H9 (cell line): ENCODE measurements around the gene GID8. TPM values are rescaled to one million over a fixed set of nuclear protein-coding genes. Genes with fewer than 3 reads are reported as not detected.

ENCODE experiments used
- DNase-seq: peaks from one replicate; pipeline ENCODE4 v3.0.0-alpha.2; 2017
- H2AFZ ChIP-seq: one replicate; pipeline ENCODE4 v1.6.1; 2013; ENCODE audit warnings: mild to moderate bottlenecking, low read length, control low read depth, moderate library complexity
- H2AK5ac ChIP-seq: 2 replicates; pipeline ENCODE4 v1.6.1; 2013; ENCODE audit warnings: low read length, control low read depth, mixed read lengths; ENCODE audit not compliant: insufficient read length
- H2BK120ac ChIP-seq: one replicate; pipeline ENCODE4 v1.6.1; 2013; ENCODE audit warnings: low read depth, mild to moderate bottlenecking, low read length, control low read depth, inconsistent platforms; ENCODE audit not compliant: poor library complexity, severe bottlenecking
- H2BK12ac ChIP-seq: 2 replicates; pipeline ENCODE4 v1.6.1; 2013; ENCODE audit warnings: low read length, control low read depth, mixed read lengths, low read depth; ENCODE audit not compliant: insufficient read length
- H2BK15ac ChIP-seq: 2 replicates; pipeline ENCODE4 v1.6.1; 2013; ENCODE audit warnings: low read depth, low read length, control low read depth
- H2BK20ac ChIP-seq: one replicate; pipeline ENCODE4 v1.6.1; 2013; ENCODE audit warnings: low read depth, mild to moderate bottlenecking, low read length, control low read depth, inconsistent platforms; ENCODE audit not compliant: poor library complexity, severe bottlenecking
- H2BK5ac ChIP-seq: 2 replicates; pipeline ENCODE4 v1.6.1; 2013; ENCODE audit warnings: low read length, control low read depth, mixed read lengths; ENCODE audit not compliant: insufficient read length
- H3K14ac ChIP-seq: 2 replicates; pipeline ENCODE4 v1.6.1; 2013; ENCODE audit warnings: low read length, control low read depth; ENCODE audit not compliant: insufficient read depth
- H3K18ac ChIP-seq: 2 replicates; pipeline ENCODE4 v1.6.1; 2013; ENCODE audit warnings: low read depth, mild to moderate bottlenecking, mixed read lengths, low read length, control low read depth; ENCODE audit not compliant: insufficient read length
- H3K23ac ChIP-seq: 2 replicates; pipeline ENCODE4 v1.6.1; 2013; ENCODE audit warnings: low read length, control low read depth, mixed read lengths, low read depth; ENCODE audit not compliant: insufficient read length
- H3K23me2 ChIP-seq: 2 replicates; pipeline ENCODE4 v1.6.1; 2013; ENCODE audit warnings: low read depth, mild to moderate bottlenecking, mixed read lengths, low read length, control low read depth; ENCODE audit not compliant: insufficient read length, poor library complexity, severe bottlenecking
- H3K27ac ChIP-seq: 2 replicates; pipeline ENCODE4 v1.5.1; 2013; ENCODE audit warnings: low read length, control low read depth, mixed read lengths, low read depth; ENCODE audit not compliant: insufficient read length
- H3K27me3 ChIP-seq: 2 replicates; pipeline ENCODE4 v1.6.1; 2013; ENCODE audit warnings: low read length, control low read depth, inconsistent platforms; ENCODE audit not compliant: insufficient read depth
- H3K4ac ChIP-seq: 2 replicates; pipeline ENCODE4 v1.6.1; 2013; ENCODE audit warnings: low read depth, mild to moderate bottlenecking, control low read depth, inconsistent platforms, low read length, moderate library complexity
- H3K4me1 ChIP-seq: 2 replicates; pipeline ENCODE4 v1.6.1; 2013; ENCODE audit warnings: low read length, control low read depth, inconsistent platforms; ENCODE audit not compliant: insufficient read depth
- H3K4me2 ChIP-seq: 2 replicates; pipeline ENCODE4 v1.6.1; 2013; ENCODE audit warnings: low read length, control low read depth, mixed read lengths; ENCODE audit not compliant: insufficient read length, insufficient read depth
- H3K56ac ChIP-seq: 2 replicates; pipeline ENCODE4 v1.6.1; 2013; ENCODE audit warnings: low read depth, mild to moderate bottlenecking, mixed read lengths, low read length, control low read depth; ENCODE audit not compliant: insufficient read length
- H3K79me1 ChIP-seq: 2 replicates; pipeline ENCODE4 v1.6.1; 2013; ENCODE audit warnings: low read depth, mild to moderate bottlenecking, moderate library complexity, low read length, control low read depth, inconsistent platforms; ENCODE audit not compliant: insufficient read depth, poor library complexity, severe bottlenecking
- H3K79me2 ChIP-seq: 2 replicates; pipeline ENCODE4 v1.6.1; 2013; ENCODE audit warnings: low read length, control low read depth, inconsistent platforms; ENCODE audit not compliant: insufficient read depth
- H3K9ac ChIP-seq: 2 replicates; pipeline ENCODE4 v1.6.1; 2013; ENCODE audit warnings: low read length, control low read depth, mixed read lengths; ENCODE audit not compliant: insufficient read length; ENCODE audit errors: extremely low read depth
- H3K9me3 ChIP-seq: one replicate; pipeline ENCODE4 v1.6.1; 2013; ENCODE audit warnings: low read depth, low read length, inconsistent platforms; ENCODE audit not compliant: control insufficient read depth
- H3T11ph ChIP-seq: one replicate; pipeline ENCODE4 v1.6.1; 2013; ENCODE audit warnings: mild to moderate bottlenecking, low read length, control low read depth, inconsistent platforms
- H4K20me1 ChIP-seq: one replicate; pipeline ENCODE4 v1.6.1; 2013; ENCODE audit not compliant: control insufficient read depth, insufficient read length, insufficient read depth
- H4K5ac ChIP-seq: 2 replicates; pipeline ENCODE4 v1.6.1; 2013; ENCODE audit warnings: low read depth, mild to moderate bottlenecking, mixed read lengths, low read length, control low read depth; ENCODE audit not compliant: insufficient read length
- H4K8ac ChIP-seq: replicated peaks from 2 replicates; pipeline ENCODE4 v1.6.1; 2013; ENCODE audit warnings: low read length, control low read depth, mixed read lengths, low read depth; ENCODE audit not compliant: insufficient read length
- H4K91ac ChIP-seq: 2 replicates; pipeline ENCODE4 v1.6.1; 2013; ENCODE audit warnings: low read depth, mild to moderate bottlenecking, moderate library complexity, mixed read lengths, low read length, control low read depth; ENCODE audit not compliant: insufficient read length
- H3K27ac Mint-ChIP-seq, 3 experiments: 2 replicates in 2 of 3; 3 replicates in 1 of 3; pipeline ENCODE4 v1.8.0; 2020 to 2021; ENCODE audit warnings: mixed read lengths in 3 of 3, mild to moderate bottlenecking in 1 of 3, moderate library complexity in 1 of 3
- H3K27me3 Mint-ChIP-seq: 2 replicates; pipeline ENCODE4 v1.8.0; 2021; ENCODE audit warnings: low read depth, mild to moderate bottlenecking, moderate library complexity, mixed read lengths
- H3K36me3 Mint-ChIP-seq, 3 experiments: 2 replicates in 2 of 3; 3 replicates in 1 of 3; pipeline ENCODE4 v1.8.0; 2020 to 2021; ENCODE audit warnings: low read depth in 3 of 3, mixed read lengths in 3 of 3; ENCODE audit not compliant: insufficient read depth in 1 of 3
- H3K4me1 Mint-ChIP-seq, 2 experiments: 2 replicates each; pipeline ENCODE4 v1.8.0; 2020; ENCODE audit warnings: mixed read lengths in 2 of 2
- H3K4me3 Mint-ChIP-seq, 2 experiments: 2 replicates in 1 of 2; 3 replicates in 1 of 2; pipeline ENCODE4 v1.8.0; 2020 to 2021; ENCODE audit warnings: mild to moderate bottlenecking in 2 of 2, mixed read lengths in 2 of 2, moderate library complexity in 1 of 2
- H3K9me3 Mint-ChIP-seq, 2 experiments: 2 replicates in 1 of 2; 3 replicates in 1 of 2; pipeline ENCODE4 v1.8.0; 2020; ENCODE audit warnings: mild to moderate bottlenecking in 2 of 2, mixed read lengths in 2 of 2, moderate library complexity in 1 of 2
- CTCF ChIP-seq: fragments of 200-600 bp; sonication (generic); conservative IDR thresholded peaks from 3 replicates; pipeline ENCODE4 v1.8.0; 2021; ENCODE audit warnings: antibody characterized with exemption, mild to moderate bottlenecking
- WGBS: extraction: QIAGEN DNeasy Blood & Tissue Kit; methylation state at CpG from one replicate; pipeline ENCODE4 v1.1.7; 2013; ENCODE audit warnings: missing lambda C conversion rate, low lambda C conversion rate, mixed read lengths; ENCODE audit not compliant: insufficient read length; ENCODE audit errors: extremely low coverage; 5-methylcytosine and 5-hydroxymethylcytosine counted together
- total RNA-seq: library from RNA; stranded (reverse); gene quantifications from 2 replicates; pipeline ENCODE4 v1.2.1, GENCODE V29; 2021

GID8 gene
- total RNA-seq, 1 experiment from 2014 or later, result 60.9 TPM

- no peak overlapping the region for H3T11ph ChIP-seq
- no peaks in the 10 kb centered on the region for H3K23me2 ChIP-seq
- H3K23ac ChIP-seq, result no peak overlapping the region
- H3K27me3 ChIP-seq, result no peaks in the 10 kb centered on the region
- no peak overlapping the region for H3K14ac ChIP-seq
- H2BK20ac ChIP-seq, result no peak overlapping the region
- no peak overlapping the region for H2AK5ac ChIP-seq
- H2AFZ ChIP-seq, result no peak overlapping the region
- peaks cover 0 to 16% (median 0%) of the 10 kb centered on the region in 3 experiments; a peak in 3 of 7 replicates for H3K36me3 Mint-ChIP-seq
- no peak overlapping the region for H3K56ac ChIP-seq
- no peak overlapping the region for H4K8ac ChIP-seq
- no peak overlapping the region for H3K27ac ChIP-seq
- H2BK5ac ChIP-seq, result no peak overlapping the region
- WGBS, result no CpG with 5 or more reads among the region's 32 CpGs
- H3K79me1 ChIP-seq, result no peaks in the 10 kb centered on the region
- H3K9me3 Mint-ChIP-seq, result no peaks in the 10 kb centered on the region
- no peaks in the 10 kb centered on the region for H4K20me1 ChIP-seq
- 0 out of 7 replicates have a peak overlapping the region, but pooled peaks of 1 of the 3 experiments have one; percentile 27 for H3K27ac Mint-ChIP-seq
- DNase-seq, result no peak
- H3K9ac ChIP-seq, result no peak overlapping the region
- H4K5ac ChIP-seq, result no peak overlapping the region
- H2BK120ac ChIP-seq, result no peak overlapping the region
- no peak overlapping the region for H3K4me2 ChIP-seq
- no peak overlapping the region for H4K91ac ChIP-seq
- no peak overlapping the region for H3K4ac ChIP-seq
- no peaks in the 10 kb centered on the region for H3K4me1 ChIP-seq
- no peak for TF ChIP-seq CTCF
- H3K27me3 Mint-ChIP-seq, result no peaks in the 10 kb centered on the region; the same call in 1 of the 2 replicates
- H3K9me3 ChIP-seq, result no peaks in the 10 kb centered on the region
- H3K79me2 ChIP-seq, result no peaks in the 10 kb centered on the region
- H3K18ac ChIP-seq, result no peak overlapping the region
- no peak overlapping the region for H3K4me3 Mint-ChIP-seq
- no peak overlapping the region for H2BK15ac ChIP-seq
- peaks cover 0 to 7% of the 10 kb centered on the region in 2 experiments; a peak in 1 of 4 replicates for H3K4me1 Mint-ChIP-seq
- no peak overlapping the region for H2BK12ac ChIP-seq
Observed at GRCh38 chr20:62963614-62964397, 25.9 kb downstream of the GID8 start.
